OCI-M1 (cell line): ENCODE measurements around the gene RALGPS1.

Source experiments
- DNase-seq: peaks from one replicate; lab custom pipeline; 2025; lab: John Stamatoyannopoulos, UW

RALGPS1 gene

GRCh38 chr9:126956917-126957686, 42.5 kb downstream of the RALGPS1 start:
- peak; percentile 22 for DNase-seq

- DNase-seq: no peak
These were observed 43.1 kb downstream of the RALGPS1 start for GRCh38 chr9:126957687-126958053.

GRCh38 chr9:126959336-126959735, 44.8 kb downstream of the RALGPS1 start:
- DNase-seq: no peak

GRCh38 chr9:126959917-126960316, 45.3 kb downstream of the RALGPS1 start:
- DNase-seq: no peak

GRCh38 chr9:126962336-126962735, 47.8 kb downstream of the RALGPS1 start:
- no peak for DNase-seq

- DNase-seq: no peak
These were observed 50.5 kb downstream of the RALGPS1 start for GRCh38 chr9:126965077-126965476.

GRCh38 chr9:126965541-126966428, 51.2 kb downstream of the RALGPS1 start:
- DNase-seq: peak; percentile 60

GRCh38 chr9:126971261-126971660, 56.7 kb downstream of the RALGPS1 start:
- no peak for DNase-seq

- no peak for DNase-seq
These were observed 59.3 kb downstream of the RALGPS1 start for GRCh38 chr9:126973651-126974529.

- no peak for DNase-seq
These were observed 60.0 kb downstream of the RALGPS1 start for GRCh38 chr9:126974594-126974993.

GRCh38 chr9:126975327-126976220, 61.0 kb downstream of the RALGPS1 start:
- DNase-seq: no peak

GRCh38 chr9:126979461-126979860, 64.9 kb downstream of the RALGPS1 start:
- no peak for DNase-seq

GRCh38 chr9:126980231-126980630, 65.6 kb downstream of the RALGPS1 start:
- no peak for DNase-seq

- no peak for DNase-seq
These were observed 66.6 kb downstream of the RALGPS1 start for GRCh38 chr9:126981218-126981617.

- DNase-seq: no peak
These were observed 67.8 kb downstream of the RALGPS1 start for GRCh38 chr9:126982215-126983002.

- no peak for DNase-seq
These were observed 69.2 kb downstream of the RALGPS1 start for GRCh38 chr9:126983767-126984166.

- DNase-seq: peak; percentile 24
These were observed 70.4 kb downstream of the RALGPS1 start for GRCh38 chr9:126984969-126985368.

- DNase-seq: peak; percentile 97
These were observed 71.4 kb downstream of the RALGPS1 start for GRCh38 chr9:126985870-126986498.

- DNase-seq: no peak
These were observed 71.9 kb downstream of the RALGPS1 start for GRCh38 chr9:126986506-126986951.

- DNase-seq: no peak
These were observed 74.3 kb downstream of the RALGPS1 start for GRCh38 chr9:126988857-126989256.
